ENCODE results near the gene TSPAN18. TPM values are rescaled to one million over a fixed set of nuclear protein-coding genes. Genes with fewer than 3 reads are reported as not detected.

TSPAN18 gene
- total and polyA plus RNA-seq, 8 donors, result 2.1 to 60.3 (median 11.0) TPM

DNA sequence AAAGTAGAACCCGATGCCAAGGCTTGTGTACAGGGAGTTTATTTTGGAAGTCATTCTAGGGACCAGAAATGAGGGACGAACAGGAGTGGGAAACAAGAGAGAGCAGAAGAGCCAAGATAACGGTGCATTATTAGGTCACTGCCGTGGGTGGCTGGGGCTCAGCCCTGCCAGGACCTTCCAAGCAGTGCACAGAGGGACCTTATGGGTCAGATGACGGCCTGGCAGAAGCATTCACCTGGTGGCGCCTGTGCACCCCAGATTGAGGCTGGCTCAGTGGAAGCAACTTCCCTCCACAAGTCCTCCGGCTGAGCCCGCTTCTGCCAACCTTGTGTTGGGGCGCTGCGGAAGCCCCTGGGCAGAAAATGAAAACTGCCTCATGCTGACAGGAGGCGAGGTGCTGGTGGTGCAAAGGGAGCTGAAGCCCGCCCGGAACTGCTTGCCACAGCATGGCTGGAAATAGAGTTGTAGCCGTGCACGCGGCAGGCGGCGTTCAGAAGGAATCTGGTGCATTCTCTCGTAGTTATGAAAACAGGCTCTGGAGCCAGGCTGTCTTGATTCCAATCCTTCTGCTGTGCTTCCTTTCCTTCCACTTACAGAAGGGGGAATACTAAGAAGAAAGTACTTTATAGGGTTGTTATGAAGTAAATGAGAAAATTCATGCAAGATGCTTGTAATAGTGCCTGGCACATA lies 246.1 kb downstream of the TSPAN18 start:
- no peaks in the 10 kb centered on the region for H3K36me3 ChIP-seq
- peaks cover 15 to 24% (median 21%) of the 10 kb centered on the region in 4 donors for H3K4me1 ChIP-seq
- no peaks in the 10 kb centered on the region for H3K9me3 ChIP-seq
- DNase-seq, result no peak
- H3K27ac ChIP-seq, result no peak overlapping the region
- intact Hi-C loops (cut with DNase I; ENCODE audit: low total_unique reads), result no loop called here
- H3K4me3 ChIP-seq, result no peak overlapping the region
- 88 to 92% (median 89%) methylated on average over 19 of the region's 19 CpGs for WGBS, 5 donors
- TF ChIP-seq, protein P1, sequence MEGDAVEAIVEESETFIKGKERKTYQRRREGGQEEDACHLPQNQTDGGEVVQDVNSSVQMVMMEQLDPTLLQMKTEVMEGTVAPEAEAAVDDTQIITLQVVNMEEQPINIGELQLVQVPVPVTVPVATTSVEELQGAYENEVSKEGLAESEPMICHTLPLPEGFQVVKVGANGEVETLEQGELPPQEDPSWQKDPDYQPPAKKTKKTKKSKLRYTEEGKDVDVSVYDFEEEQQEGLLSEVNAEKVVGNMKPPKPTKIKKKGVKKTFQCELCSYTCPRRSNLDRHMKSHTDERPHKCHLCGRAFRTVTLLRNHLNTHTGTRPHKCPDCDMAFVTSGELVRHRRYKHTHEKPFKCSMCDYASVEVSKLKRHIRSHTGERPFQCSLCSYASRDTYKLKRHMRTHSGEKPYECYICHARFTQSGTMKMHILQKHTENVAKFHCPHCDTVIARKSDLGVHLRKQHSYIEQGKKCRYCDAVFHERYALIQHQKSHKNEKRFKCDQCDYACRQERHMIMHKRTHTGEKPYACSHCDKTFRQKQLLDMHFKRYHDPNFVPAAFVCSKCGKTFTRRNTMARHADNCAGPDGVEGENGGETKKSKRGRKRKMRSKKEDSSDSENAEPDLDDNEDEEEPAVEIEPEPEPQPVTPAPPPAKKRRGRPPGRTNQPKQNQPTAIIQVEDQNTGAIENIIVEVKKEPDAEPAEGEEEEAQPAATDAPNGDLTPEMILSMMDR (IDR thresholded peaks at IDR 0.05), result no peak
- no peak for TF ChIP-seq EP300 (IDR thresholded peaks at IDR 0.05)
- TF ChIP-seq POLR2A (IDR thresholded peaks at IDR 0.05), result no peak
- TF ChIP-seq POLR2AphosphoS5 (IDR thresholded peaks at IDR 0.05), result no peak
- no peaks in the 10 kb centered on the region for H3K27me3 ChIP-seq

DNA sequence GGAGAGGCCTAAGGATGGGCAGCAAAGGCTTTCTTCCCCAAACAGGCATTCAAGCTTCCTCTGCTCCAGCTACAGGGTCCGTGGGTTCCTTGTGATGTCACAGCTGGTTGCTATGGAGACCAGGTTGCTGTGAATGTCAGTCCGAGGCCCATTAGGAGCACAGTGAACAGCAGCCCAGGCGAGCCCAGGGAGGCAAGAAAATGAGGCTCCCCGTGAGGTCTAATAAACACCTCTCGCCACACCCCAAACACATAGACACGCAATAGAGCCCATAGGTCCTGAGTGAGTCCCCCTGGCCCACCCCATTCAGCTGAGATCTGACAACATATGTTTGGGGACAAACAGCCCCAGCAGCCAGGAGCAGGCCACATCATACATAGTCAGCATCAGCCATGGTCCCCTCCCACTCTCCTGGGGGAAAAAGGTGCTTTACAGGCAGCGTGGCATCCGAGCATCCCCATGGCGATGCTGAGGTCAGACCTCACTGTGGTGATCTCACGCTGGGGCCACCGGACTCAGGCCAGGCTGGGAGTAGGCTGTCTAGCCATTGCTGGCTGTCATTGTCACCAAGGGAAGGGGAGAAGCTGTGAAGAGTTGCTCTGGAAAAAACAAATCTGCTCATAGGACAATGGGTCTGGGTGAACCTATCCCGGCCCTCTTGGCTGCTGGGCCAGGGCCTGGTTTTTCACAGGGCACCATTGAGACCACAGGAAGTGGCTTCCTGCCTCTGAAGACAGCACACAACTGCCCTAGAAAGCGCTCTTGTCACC lies 247.1 kb downstream of the TSPAN18 start:
- no peak overlapping the region for H3K27ac ChIP-seq
- intact Hi-C loops (cut with DNase I; ENCODE audit: low total_unique reads), result no loop called here
- TF ChIP-seq, protein P1 (IDR thresholded peaks at IDR 0.05), result no peak
- no peak for TF ChIP-seq POLR2A (IDR thresholded peaks at IDR 0.05)
- TF ChIP-seq POLR2AphosphoS5 (IDR thresholded peaks at IDR 0.05), result no peak
- TF ChIP-seq EP300 (IDR thresholded peaks at IDR 0.05), result no peak
- 79 to 89% (median 85%) methylated on average over 10 to 13 of the region's 13 CpGs for WGBS, 5 donors
- no peaks in the 10 kb centered on the region for H3K36me3 ChIP-seq
- DNase-seq, result no peak
- H3K9me3 ChIP-seq, result no peaks in the 10 kb centered on the region
- H3K4me1 ChIP-seq, result peaks cover 24 to 33% (median 30%) of the 10 kb centered on the region in 4 donors
- H3K27me3 ChIP-seq, result no peaks in the 10 kb centered on the region
- no peak overlapping the region for H3K4me3 ChIP-seq

DNA sequence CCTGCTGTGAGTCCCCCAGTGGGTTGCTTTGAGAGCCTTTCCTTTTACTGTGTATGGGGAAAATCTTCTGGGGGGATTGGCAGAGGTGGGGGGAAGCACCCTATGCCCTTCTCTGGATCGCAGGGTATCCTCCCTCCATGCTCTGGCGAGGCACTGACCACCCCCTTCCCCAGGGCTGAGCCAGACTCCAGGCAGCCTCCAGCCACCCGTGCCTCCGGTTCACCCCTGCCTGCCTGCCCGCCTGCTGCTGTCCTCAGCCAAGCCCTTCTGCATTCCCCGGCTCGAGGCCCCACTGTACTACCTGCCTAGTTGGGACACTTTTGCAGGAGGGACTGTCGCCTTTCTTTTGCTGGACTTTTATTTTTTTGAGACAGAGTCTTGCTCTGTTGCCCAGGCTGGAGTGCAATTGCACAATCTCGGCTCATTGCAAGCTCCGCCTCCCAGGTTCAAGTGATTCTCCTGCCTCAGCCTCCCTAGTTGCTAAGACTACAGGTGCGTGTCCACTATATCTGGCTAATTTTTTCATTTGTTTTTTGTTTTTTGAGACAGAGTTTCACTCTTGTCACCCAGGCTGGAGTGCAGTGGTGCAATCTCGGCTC lies 247.7 kb downstream of the TSPAN18 start:
- Histone ChIP-seq H3K4me1 (peaks cover 30 to 40% (median 36%) of the 10 kb centered on the region in 4 donors), H3K9me3 (no peaks in the 10 kb centered on the region), H3K27me3 (no peaks in the 10 kb centered on the region), H3K4me3 (no peak overlapping the region), H3K36me3 (no peaks in the 10 kb centered on the region), H3K27ac (no peak overlapping the region)
- no peak for DNase-seq
- intact Hi-C loops (cut with DNase I; ENCODE audit: low total_unique reads), result no loop called here
- TF ChIP-seq POLR2A (IDR thresholded peaks at IDR 0.05) (no peak), POLR2AphosphoS5 (IDR thresholded peaks at IDR 0.05) (no peak), EP300 (IDR thresholded peaks at IDR 0.05) (no peak)
- TF ChIP-seq, protein P1 (IDR thresholded peaks at IDR 0.05), result no peak
- WGBS, 5 donors, result 84 to 98% (median 94%) methylated on average over 7 to 12 of the region's 12 CpGs

GRCh38 chr11:44976576-44976975 lies 249.8 kb downstream of the TSPAN18 start:
- WGBS, 5 donors, result 41 to 69% (median 65%) methylated on average over 5 of the region's 5 CpGs
- Histone ChIP-seq H3K4me3 (no peak overlapping the region), H3K36me3 (no peaks in the 10 kb centered on the region), H3K9me3 (no peaks in the 10 kb centered on the region), H3K27ac (peak overlapping the region in 3 of 5 donors; percentile 23 to 90 (median 84)), H3K27me3 (no peaks in the 10 kb centered on the region), H3K4me1 (peaks cover 42 to 57% (median 49%) of the 10 kb centered on the region in 4 donors)
- TF ChIP-seq POLR2AphosphoS5 (IDR thresholded peaks at IDR 0.05) (no peak), POLR2A (IDR thresholded peaks at IDR 0.05) (no peak), EP300 (IDR thresholded peaks at IDR 0.05) (no peak)
- TF ChIP-seq, protein P1 (IDR thresholded peaks at IDR 0.05), result no peak
- intact Hi-C loops (cut with DNase I; ENCODE audit: low total_unique reads), result no loop called here
- DNase-seq, result no peak

All from stomach (tissue), 9 donors.